Measurements from ENCODE around the gene ISLR.

ISLR gene, protein sequence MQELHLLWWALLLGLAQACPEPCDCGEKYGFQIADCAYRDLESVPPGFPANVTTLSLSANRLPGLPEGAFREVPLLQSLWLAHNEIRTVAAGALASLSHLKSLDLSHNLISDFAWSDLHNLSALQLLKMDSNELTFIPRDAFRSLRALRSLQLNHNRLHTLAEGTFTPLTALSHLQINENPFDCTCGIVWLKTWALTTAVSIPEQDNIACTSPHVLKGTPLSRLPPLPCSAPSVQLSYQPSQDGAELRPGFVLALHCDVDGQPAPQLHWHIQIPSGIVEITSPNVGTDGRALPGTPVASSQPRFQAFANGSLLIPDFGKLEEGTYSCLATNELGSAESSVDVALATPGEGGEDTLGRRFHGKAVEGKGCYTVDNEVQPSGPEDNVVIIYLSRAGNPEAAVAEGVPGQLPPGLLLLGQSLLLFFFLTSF

DNA sequence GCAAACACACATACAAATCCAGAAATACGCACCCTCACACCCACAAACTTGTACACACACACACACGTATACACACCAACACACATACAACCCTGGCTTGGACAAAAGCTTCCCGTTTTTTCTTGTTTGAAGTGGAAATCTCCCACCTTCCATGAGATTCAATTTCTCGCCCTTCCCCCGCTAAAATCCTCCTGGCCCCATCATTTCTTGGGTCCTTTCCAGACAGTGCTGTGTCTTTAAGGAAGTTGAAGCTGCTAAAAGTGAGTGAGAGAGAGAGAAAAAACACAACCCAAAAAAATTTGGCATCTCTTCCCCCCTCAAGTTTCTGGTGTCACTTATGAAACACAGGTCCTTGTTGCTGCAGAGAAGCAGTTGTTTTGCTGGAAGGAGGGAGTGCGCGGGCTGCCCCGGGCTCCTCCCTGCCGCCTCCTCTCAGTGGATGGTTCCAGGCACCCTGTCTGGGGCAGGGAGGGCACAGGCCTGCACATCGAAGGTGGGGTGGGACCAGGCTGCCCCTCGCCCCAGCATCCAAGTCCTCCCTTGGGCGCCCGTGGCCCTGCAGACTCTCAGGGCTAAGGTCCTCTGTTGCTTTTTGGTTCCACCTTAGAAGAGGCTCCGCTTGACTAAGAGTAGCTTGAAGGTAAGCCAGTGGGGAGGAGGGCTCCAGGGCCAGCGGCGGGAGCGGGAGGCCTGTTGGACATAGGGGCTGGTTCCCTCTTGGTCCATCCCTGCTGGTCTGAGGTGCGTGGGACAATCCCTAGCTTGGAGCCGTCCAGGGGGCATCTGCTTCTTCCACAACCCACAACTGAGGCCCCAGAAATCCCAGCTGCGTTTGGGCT, at the start of gene ISLR:
ISLR (plus strand) TSS at position 331 of the 839 bp plus-strand sequence. CDS start 1,149 bp downstream, outside the sequence.
- no peak within 1 kb of the TSS for H3K27ac ChIP-seq (ENCODE audit: low read length)
- peaks cover 11% of the 10 kb centered on the region; the same call in 1 of the 2 replicates for H3K4me1 ChIP-seq (ENCODE audit: insufficient read depth, low read length)
- H3K9me3 ChIP-seq (ENCODE audit: insufficient read depth, low read depth, low read length): no peaks in the 10 kb centered on the region
- H3K4me3 ChIP-seq (ENCODE audit: low read length): no peak within 1 kb of the TSS
- H3K27me3 ChIP-seq (ENCODE audit: insufficient read depth, low read length): no peaks in the 10 kb centered on the region
- no peak within 1 kb of the TSS for H3K9ac ChIP-seq (ENCODE audit: low read depth, low read length)
- no peaks in the 10 kb centered on the region for H3K36me3 ChIP-seq (ENCODE audit: insufficient read depth, low read depth, low read length)

DNA sequence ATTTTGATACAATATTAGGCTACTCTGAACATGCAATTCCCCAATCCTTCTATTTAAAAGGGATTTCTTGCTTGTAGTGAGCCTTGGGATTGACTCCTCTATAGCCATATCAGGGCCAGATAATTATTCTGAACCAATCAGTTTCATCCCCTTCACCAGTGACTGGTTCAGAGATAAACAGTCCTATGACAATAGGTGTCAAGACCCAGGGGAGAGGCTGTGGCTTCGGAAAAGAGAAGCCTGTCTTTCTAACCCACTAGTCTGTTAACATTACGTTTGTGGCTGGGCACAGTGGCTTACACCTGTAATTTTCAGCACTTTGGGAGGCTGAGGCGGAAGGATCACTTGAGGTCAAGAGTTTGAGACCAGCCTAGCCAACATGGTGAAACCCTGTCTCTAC, 49.3 kb upstream of the ISLR start:
- H3K9me3 ChIP-seq (ENCODE audit: insufficient read depth, low read depth, low read length): no peaks in the 10 kb centered on the region
- peaks cover 57% of the 10 kb centered on the region for H3K27me3 ChIP-seq (ENCODE audit: insufficient read depth, low read length)
- H3K4me3 ChIP-seq (ENCODE audit: low read length): no peak overlapping the region
- H3K9ac ChIP-seq (ENCODE audit: low read depth, low read length): no peak overlapping the region
- H3K36me3 ChIP-seq (ENCODE audit: insufficient read depth, low read depth, low read length): no peaks in the 10 kb centered on the region
- no peak overlapping the region for H3K27ac ChIP-seq (ENCODE audit: low read length)
- H3K4me1 ChIP-seq (ENCODE audit: insufficient read depth, low read length): peaks cover 16% of the 10 kb centered on the region; the same call in 1 of the 2 replicates

DNA sequence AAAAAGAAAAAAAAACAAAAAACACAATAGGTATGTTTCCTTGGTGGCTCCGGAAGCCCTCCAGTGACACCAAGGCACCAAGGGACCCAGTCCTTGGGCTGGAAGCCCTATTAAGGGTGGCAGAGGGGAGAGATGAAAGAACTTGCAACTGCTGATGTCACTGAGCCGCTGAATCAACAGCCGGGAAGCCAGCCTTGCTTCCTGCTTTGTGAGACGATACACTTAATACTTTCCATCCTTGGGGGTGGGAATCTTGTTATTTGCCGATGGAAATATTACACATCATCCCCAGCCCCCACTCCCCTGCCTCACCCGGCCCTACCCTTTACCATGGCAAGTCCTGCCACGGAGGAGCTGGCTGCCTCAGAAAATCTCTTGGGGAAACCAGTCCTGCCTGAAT, 48.8 kb upstream of the ISLR start:
- Histone ChIP-seq H3K4me1 (ENCODE audit: insufficient read depth, low read length) (peaks cover 21% of the 10 kb centered on the region; the same call in 1 of the 2 replicates), H3K4me3 (ENCODE audit: low read length) (no peak overlapping the region), H3K9ac (ENCODE audit: low read depth, low read length) (no peak overlapping the region), H3K9me3 (ENCODE audit: insufficient read depth, low read depth, low read length) (no peaks in the 10 kb centered on the region), H3K36me3 (ENCODE audit: insufficient read depth, low read depth, low read length) (no peaks in the 10 kb centered on the region), H3K27ac (ENCODE audit: low read length) (no peak overlapping the region), H3K27me3 (ENCODE audit: insufficient read depth, low read length) (peaks cover 62% of the 10 kb centered on the region)

DNA sequence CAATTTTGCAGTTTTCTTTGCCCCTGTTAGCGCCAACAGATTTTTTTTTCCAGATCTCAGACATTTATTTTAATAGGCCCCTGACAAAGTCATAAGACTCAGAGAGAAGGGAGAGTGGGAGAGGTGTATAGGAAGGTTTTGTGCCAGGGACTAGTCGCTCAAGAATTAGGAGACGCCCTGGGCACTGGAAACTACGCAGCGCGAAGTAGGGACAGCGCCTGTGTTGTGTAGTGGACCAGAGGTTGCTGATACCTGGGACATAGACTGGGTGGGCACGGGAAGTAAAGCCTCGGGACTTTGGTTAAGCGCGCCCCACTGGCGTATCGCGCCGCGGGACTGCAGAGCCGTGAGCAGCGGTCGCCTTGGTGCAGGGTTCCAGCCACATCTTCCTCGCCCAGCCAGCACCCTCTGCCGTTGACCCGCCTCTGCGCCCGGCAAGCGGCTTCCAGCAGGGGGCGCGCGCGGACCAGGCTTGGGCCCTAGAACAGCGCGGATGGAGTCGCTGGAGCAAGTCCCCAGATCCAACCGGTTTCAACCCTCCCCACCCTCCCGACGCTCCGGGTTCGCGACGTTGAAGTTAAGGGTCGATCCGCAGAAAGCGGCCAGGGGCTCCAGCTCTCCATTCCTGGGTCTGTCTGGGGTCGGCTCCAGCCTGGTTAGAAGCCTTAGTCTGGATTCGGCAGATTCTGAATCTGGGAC, 46.1 kb upstream of the ISLR start:
- Histone ChIP-seq H3K27ac (ENCODE audit: low read length) (no peak overlapping the region), H3K36me3 (ENCODE audit: insufficient read depth, low read depth, low read length) (no peaks in the 10 kb centered on the region), H3K27me3 (ENCODE audit: insufficient read depth, low read length) (peaks cover 81% of the 10 kb centered on the region), H3K4me1 (ENCODE audit: insufficient read depth, low read length) (peaks cover 21% of the 10 kb centered on the region; the same call in 1 of the 2 replicates), H3K9ac (ENCODE audit: low read depth, low read length) (peak overlapping the region; percentile 12; the same call in 1 of the 2 replicates), H3K9me3 (ENCODE audit: insufficient read depth, low read depth, low read length) (no peaks in the 10 kb centered on the region), H3K4me3 (ENCODE audit: low read length) (peak overlapping the region; percentile 60)

DNA sequence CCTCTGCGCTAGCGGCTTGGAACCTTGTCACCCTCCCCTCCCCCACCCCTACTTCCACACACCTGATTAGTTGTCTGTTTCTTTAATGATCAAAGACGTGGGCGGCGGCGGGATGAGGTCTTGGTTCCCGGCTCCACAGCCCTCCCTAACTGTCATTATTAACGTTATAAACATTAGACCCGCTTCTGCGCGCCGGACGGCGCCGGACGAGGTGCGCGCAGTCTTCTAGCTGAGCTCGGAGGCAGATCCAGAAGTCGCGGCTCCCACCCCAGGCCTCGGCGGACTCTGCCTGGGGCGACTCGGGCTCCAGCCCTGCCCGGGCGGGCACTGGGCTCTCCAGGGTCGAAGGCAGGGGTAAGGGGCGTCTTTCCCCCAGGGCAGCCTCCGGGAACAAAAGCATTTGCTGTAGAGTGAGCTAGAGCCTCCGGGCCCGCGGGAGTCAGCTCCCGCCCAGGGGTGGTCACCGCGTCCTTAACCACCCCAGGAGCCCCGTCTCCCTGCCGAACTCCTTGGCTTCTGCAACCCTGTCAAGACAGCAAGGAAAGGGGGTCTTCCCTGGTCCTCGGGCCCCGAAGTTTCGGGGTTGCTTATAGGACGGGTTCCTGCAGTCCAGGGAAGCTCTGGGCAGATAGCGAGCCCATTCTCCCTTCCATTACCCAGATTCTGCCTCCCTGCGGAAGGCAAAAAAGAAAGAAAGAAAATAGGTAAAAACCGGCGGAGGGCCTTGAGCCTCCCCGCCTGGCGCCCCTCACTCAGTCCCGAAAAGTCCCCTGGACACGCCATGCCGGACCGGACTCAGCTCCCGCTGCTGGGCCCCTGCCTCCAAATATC, 45.3 kb upstream of the ISLR start:
- H3K9ac ChIP-seq (ENCODE audit: low read depth, low read length): peak overlapping the region; percentile 12; the same call in 1 of the 2 replicates
- peaks cover 89% of the 10 kb centered on the region for H3K27me3 ChIP-seq (ENCODE audit: insufficient read depth, low read length)
- peaks cover 18% of the 10 kb centered on the region; the same call in 1 of the 2 replicates for H3K4me1 ChIP-seq (ENCODE audit: insufficient read depth, low read length)

DNA sequence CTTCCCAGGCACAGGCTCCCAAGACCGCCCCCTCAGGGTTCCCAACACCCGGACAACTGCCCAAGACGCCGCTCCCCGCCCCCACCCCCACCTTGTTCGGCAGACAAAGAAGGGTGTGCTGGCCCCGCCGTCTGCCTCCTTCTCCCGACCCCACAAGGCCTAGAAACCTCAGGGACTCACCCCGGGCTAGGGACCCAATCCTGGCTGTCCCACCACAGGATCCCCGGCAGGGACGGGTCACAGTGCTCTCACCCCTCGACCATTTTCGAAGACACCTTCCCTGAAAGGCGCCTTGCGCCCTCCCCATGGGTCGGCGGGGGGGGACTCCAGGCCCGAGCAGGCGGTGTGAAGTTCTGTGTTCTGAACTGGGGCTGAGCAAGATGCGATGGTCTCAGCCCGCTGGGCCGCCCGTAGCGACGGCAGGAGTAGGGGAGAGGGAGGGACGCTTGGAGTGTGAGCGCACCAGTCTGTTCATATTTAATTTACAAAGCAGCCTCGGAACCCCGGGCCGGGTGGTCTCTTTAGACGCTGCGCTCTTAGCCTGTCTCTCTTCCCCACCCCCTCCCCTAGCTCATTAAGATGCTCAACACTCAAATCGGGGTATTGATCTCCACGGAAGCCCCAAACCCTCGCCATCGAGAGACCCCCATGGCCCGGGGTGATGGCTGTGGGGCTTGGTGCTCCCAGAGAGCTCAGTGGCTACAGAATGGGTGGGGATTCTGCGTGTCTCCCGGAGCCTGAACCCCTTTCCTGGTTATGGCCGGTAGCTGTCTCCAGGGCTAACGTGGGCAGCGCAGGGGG, 44.5 kb upstream of the ISLR start:
- Histone ChIP-seq H3K4me1 (ENCODE audit: insufficient read depth, low read length) (peaks cover 18% of the 10 kb centered on the region; the same call in 1 of the 2 replicates), H3K36me3 (ENCODE audit: insufficient read depth, low read depth, low read length) (no peaks in the 10 kb centered on the region), H3K4me3 (ENCODE audit: low read length) (peak overlapping the region; percentile 60), H3K27ac (ENCODE audit: low read length) (no peak overlapping the region), H3K9me3 (ENCODE audit: insufficient read depth, low read depth, low read length) (no peaks in the 10 kb centered on the region), H3K27me3 (ENCODE audit: insufficient read depth, low read length) (peaks cover 91% of the 10 kb centered on the region), H3K9ac (ENCODE audit: low read depth, low read length) (peak overlapping the region; percentile 51; the same call in 1 of the 2 replicates)

More for the DNA sequence above, 45.3 kb upstream of the ISLR start:
- Histone ChIP-seq H3K27ac (ENCODE audit: low read length) (no peak overlapping the region), H3K9me3 (ENCODE audit: insufficient read depth, low read depth, low read length) (no peaks in the 10 kb centered on the region), H3K36me3 (ENCODE audit: insufficient read depth, low read depth, low read length) (no peaks in the 10 kb centered on the region), H3K4me3 (ENCODE audit: low read length) (peak overlapping the region; percentile 60)

DNA sequence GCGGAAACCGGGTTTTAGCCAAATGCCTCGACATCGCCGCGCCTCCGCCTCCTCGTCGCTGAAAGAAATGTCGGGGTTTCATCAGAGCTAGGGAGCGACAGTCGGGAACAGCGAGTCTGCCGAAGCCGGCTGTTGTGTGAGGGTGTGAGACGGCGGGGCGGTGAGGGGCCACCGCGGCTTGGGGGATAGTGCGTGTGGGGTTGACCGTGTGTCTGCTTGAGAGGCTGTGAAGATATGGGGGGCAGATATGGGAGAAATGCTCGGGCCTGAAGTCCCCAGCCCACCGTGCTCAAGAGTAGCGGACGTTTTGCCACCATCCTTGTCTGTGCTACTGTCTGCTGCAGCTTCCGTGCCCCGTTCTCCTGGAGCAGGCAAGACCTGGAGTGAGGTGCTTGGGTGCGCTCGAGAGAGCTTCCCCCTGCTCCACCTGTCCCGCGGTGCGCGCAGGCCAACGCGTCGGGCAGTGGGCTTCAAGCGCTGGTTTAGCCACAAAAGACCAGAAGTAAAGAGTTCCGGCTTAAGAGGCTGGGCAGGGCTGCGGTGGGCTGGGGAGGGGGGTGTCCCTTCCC, 43.8 kb upstream of the ISLR start:
- no peaks in the 10 kb centered on the region for H3K9me3 ChIP-seq (ENCODE audit: insufficient read depth, low read depth, low read length)
- H3K27ac ChIP-seq (ENCODE audit: low read length): no peak overlapping the region
- no peaks in the 10 kb centered on the region for H3K36me3 ChIP-seq (ENCODE audit: insufficient read depth, low read depth, low read length)
- H3K4me3 ChIP-seq (ENCODE audit: low read length): peak overlapping the region; percentile 60
- peak overlapping the region; percentile 51; the same call in 1 of the 2 replicates for H3K9ac ChIP-seq (ENCODE audit: low read depth, low read length)
- H3K27me3 ChIP-seq (ENCODE audit: insufficient read depth, low read length): peaks cover 98% of the 10 kb centered on the region
- H3K4me1 ChIP-seq (ENCODE audit: insufficient read depth, low read length): peaks cover 18% of the 10 kb centered on the region; the same call in 1 of the 2 replicates

DNA sequence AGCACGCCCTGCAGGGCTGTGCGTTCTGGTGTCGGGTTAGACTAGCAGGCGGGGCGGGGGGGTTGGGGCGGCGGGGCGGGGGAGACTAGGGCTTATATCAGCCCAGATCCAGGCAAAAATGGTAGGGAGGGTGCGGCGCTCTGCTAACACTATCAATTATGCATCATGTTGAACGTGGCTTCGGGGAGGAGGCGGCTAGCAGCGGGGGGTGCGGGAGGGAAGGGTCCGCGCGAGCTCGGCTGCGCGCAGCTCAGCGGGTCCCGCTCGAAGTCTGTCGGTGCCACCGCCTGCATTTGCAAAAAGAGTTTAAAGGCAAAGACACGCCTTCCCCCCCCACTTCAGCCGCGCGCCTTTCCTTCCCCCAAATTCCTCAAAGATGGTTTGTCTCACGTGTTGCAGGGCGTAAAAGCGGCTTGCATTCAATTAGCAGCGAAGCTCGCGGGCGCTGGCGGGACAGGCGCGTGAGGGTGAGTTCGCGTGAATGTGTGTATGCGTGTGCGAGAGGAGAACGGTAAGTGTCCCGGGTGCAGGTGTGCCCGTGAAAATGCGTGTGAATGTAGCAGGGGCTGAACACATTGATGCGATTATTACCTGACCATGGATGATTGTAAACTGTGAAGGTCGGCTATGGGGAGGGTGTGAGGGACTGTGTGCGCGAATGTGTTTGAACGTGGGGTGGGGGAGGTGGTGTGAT, 43.2 kb upstream of the ISLR start, which contains the start of gene ISLR2:
ISLR2 (plus strand) TSS at position 432 of the 694 bp plus-strand sequence. CDS start 2,169 bp downstream, outside the sequence.
- peaks cover 18% of the 10 kb centered on the region; the same call in 1 of the 2 replicates for H3K4me1 ChIP-seq (ENCODE audit: insufficient read depth, low read length)
- H3K27me3 ChIP-seq (ENCODE audit: insufficient read depth, low read length): peaks cover 98% of the 10 kb centered on the region

DNA sequence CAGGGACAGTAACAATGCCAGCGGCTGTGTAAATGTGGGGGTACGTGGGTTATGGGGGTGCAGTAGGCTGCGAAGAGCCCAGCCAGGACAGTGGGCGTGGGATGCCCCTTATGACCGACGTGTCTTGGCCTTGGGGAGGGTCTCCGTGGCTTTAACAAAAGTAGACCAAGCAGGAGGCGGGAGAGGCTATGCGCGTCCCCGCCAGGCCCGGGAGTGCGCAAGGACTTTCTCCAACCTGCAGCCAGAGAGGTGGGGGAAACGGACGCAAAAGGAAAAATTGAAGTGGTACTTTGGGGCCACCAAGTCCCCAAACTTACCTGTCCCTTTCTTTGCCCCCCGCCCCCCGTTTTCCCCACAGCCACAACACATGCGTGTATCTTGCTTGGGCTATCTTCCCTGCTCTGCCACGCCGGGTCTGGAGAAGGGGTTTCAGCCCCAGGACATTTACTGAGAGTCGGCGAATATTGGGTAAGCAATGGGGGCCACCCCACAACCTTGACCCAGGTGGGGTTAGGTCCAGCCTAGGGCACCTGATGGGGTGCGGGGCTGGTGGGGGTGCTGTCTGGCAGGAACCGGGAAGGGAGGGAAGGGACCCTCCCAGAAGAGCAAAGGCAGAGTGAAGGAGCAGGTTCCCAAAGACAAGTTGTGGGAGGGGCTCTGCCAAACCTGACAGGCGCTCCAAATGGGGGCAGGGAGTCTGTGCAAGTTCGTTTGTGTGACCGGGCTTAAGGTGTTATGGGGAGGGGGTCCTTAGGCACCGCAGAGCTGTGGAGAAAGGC, 42.5 kb upstream of the ISLR start:
- no peak overlapping the region for H3K27ac ChIP-seq (ENCODE audit: low read length)
- peaks cover 98% of the 10 kb centered on the region for H3K27me3 ChIP-seq (ENCODE audit: insufficient read depth, low read length)
- no peaks in the 10 kb centered on the region for H3K9me3 ChIP-seq (ENCODE audit: insufficient read depth, low read depth, low read length)
- H3K36me3 ChIP-seq (ENCODE audit: insufficient read depth, low read depth, low read length): no peaks in the 10 kb centered on the region
- no peak overlapping the region; the same call in 1 of the 2 replicates for H3K9ac ChIP-seq (ENCODE audit: low read depth, low read length)
- H3K4me1 ChIP-seq (ENCODE audit: insufficient read depth, low read length): peaks cover 18% of the 10 kb centered on the region; the same call in 1 of the 2 replicates
- peak overlapping the region; percentile 65 for H3K4me3 ChIP-seq (ENCODE audit: low read length)

More for the DNA sequence above, 43.2 kb upstream of the ISLR start, which contains the start of gene ISLR2:
- Histone ChIP-seq H3K9ac (ENCODE audit: low read depth, low read length) (peak within 1 kb of the TSS; percentile 51; the same call in 1 of the 2 replicates), H3K36me3 (ENCODE audit: insufficient read depth, low read depth, low read length) (no peaks in the 10 kb centered on the region), H3K9me3 (ENCODE audit: insufficient read depth, low read depth, low read length) (no peaks in the 10 kb centered on the region), H3K4me3 (ENCODE audit: low read length) (peak within 1 kb of the TSS; percentile 65), H3K27ac (ENCODE audit: low read length) (no peak within 1 kb of the TSS)
